HepG2 (cell line): ENCODE data around the gene ARHGAP10. TPM values are rescaled to one million over a fixed set of nuclear protein-coding genes. Genes with fewer than 3 reads are reported as not detected.

Source experiments
- ATAC-seq: fragments of 200-7000 bp; cut with Tn5 transposase; 3 replicates; pipeline ENCODE4 v1.9.1; 2020; ENCODE audit warnings: mild to moderate bottlenecking, moderate library complexity
- BruUV-seq: library from RNA; stranded (reverse); fragments of 400-500 nt; replicated peaks from 2 replicates; lab custom pipeline; 2021; lab: Mats Ljungman, UMichigan
- CTCF ChIA-PET: fragments of 300-600 bp; formaldehyde crosslinking; extraction: SDS; loops from one replicate; lab custom pipeline; 2021; ENCODE audit warnings: low total read pairs, inconsistent platforms, low intra/inter-chr PET ratio; lab: Yijun Ruan, JAX
- POLR2A ChIA-PET: fragments of 350-600 bp; sonication (Branson Sonifier 250); formaldehyde crosslinking; loops from one replicate; lab custom pipeline; 2020; ENCODE audit warnings: antibody characterized with exemption, inconsistent platforms; lab: Yijun Ruan, JAX
- DNase-seq: peaks from one replicate; pipeline ENCODE4 v3.0.0-alpha.2; 2015; ENCODE audit warnings: low spot score
- FAIRE-seq: peaks from 3 replicates; lab custom pipeline; 2011; peaks lifted over from hg19 to GRCh38; lab: Jason Lieb, UNC
- H2AFZ ChIP-seq: one replicate; pipeline ENCODE4 v1.6.1; 2011; ENCODE audit warnings: low read length, inconsistent platforms
- H3K27ac ChIP-seq: fragments of 300-600 bp; 3 replicates; pipeline ENCODE4 v1.8.0; 2011; ENCODE audit warnings: mixed run types, mild to moderate bottlenecking, mixed read lengths, low read length, inconsistent platforms; ENCODE audit not compliant: insufficient read depth; ENCODE audit errors: extremely low read length
- H3K27me3 ChIP-seq, 2 experiments: fragments of 200-600 bp in 1 of 2; 2 replicates in 1 of 2; 3 replicates in 1 of 2; pipeline versions ENCODE4 v1.6.0 to v1.8.0; 2011; ENCODE audit warnings: low read length in 2 of 2, mild to moderate bottlenecking in 2 of 2, moderate library complexity in 2 of 2, inconsistent platforms in 1 of 2; ENCODE audit not compliant: insufficient read depth in 2 of 2, control insufficient read depth in 1 of 2
- H3K36me3 ChIP-seq, 2 experiments: fragments of 200-600 bp in 1 of 2; replicated peaks in 1 of 2; 2 replicates in 1 of 2; 3 replicates in 1 of 2; pipeline versions ENCODE4 v1.5.1 to v1.8.0; 2011; ENCODE audit warnings: low read length in 2 of 2, inconsistent platforms in 1 of 2; ENCODE audit not compliant: insufficient read depth in 2 of 2, control insufficient read depth in 1 of 2
- H3K4me1 ChIP-seq: 2 replicates; pipeline ENCODE4 v1.5.1; 2012; ENCODE audit warnings: low read length, inconsistent platforms; ENCODE audit not compliant: insufficient read depth
- H3K4me2 ChIP-seq: 2 replicates; pipeline ENCODE4 v1.6.0; 2011; ENCODE audit warnings: low read depth, low read length, inconsistent platforms
- H3K4me3 ChIP-seq, 3 experiments: fragments of 200-600 bp in 1 of 3; sonication (generic), shearing (Covaris generic) in 1 of 3; replicated peaks in 1 of 3; 2 replicates each; pipeline ENCODE4 v1.5.1; 2011 to 2016; ENCODE audit warnings: low read length in 3 of 3, inconsistent platforms in 2 of 3, low read depth in 2 of 3, mild to moderate bottlenecking in 2 of 3, control low read depth in 1 of 3, mixed read lengths in 1 of 3; ENCODE audit not compliant: insufficient read depth in 1 of 3
- H3K79me2 ChIP-seq: one replicate; pipeline ENCODE4 v1.6.1; 2011; ENCODE audit warnings: low read length, inconsistent platforms; ENCODE audit not compliant: insufficient read depth
- H3K9ac ChIP-seq: 2 replicates; pipeline ENCODE4 v1.6.0; 2011; ENCODE audit warnings: mild to moderate bottlenecking, low read depth, low read length, inconsistent platforms; ENCODE audit not compliant: insufficient read depth
- H3K9me3 ChIP-seq: 2 replicates; pipeline ENCODE4 v1.5.1; 2012; ENCODE audit warnings: mild to moderate bottlenecking, low read length
- H4K20me1 ChIP-seq: 2 replicates; pipeline ENCODE4 v1.6.0; 2011; ENCODE audit warnings: inconsistent platforms, mild to moderate bottlenecking, low read length, moderate library complexity; ENCODE audit not compliant: insufficient read depth
- CBX1 ChIP-seq: IDR thresholded peaks from one replicate; pipeline ENCODE4 v1.6.1; 2016; ENCODE audit warnings: antibody characterized with exemption, low read depth
- PHF5A ChIP-seq: IDR thresholded peaks from one replicate; pipeline ENCODE4 v1.6.1; 2018; ENCODE audit warnings: low read depth, missing genetic modification reagents; ENCODE audit not compliant: unreplicated experiment
- TBL1XR1 ChIP-seq: fragments of 150-350 bp; IDR thresholded peaks from 2 replicates; pipeline ENCODE4 v1.6.1; 2014; ENCODE audit warnings: borderline replicate concordance, low read length; ENCODE audit not compliant: partially characterized antibody
- ZBTB38 ChIP-seq: sonication (generic); formaldehyde crosslinking; IDR thresholded peaks from 2 replicates; pipeline ENCODE4 v1.5.1; 2020; ENCODE audit warnings: mild to moderate bottlenecking, missing genetic modification reagents
- WGBS: methylation state at CpG from one replicate; pipeline ENCODE4 v1.1.6; 2017; ENCODE audit warnings: low lambda C conversion rate; 5-methylcytosine and 5-hydroxymethylcytosine counted together
- in situ Hi-C: cut with HindIII; loops from 2 replicates; pipeline ENCODE4 v1.10.0; 2017; ENCODE audit warnings: low pct_unique_long_range_greater_than_20kb; ENCODE audit not compliant: extremely low pct_ligation_motif_present
- intact Hi-C: fragments of 100-400 bp; cut with micrococcal nuclease; formaldehyde crosslinking; loops from one replicate; pipeline ENCODE4 v1.10.0; 2022; ENCODE audit not compliant: unreplicated experiment
- polyA plus RNA-seq, 8 experiments: library from polyadenylated mRNA; depleted of rRNA in 3 of 8; stranded (reverse) in 7 of 8; unstranded in 1 of 8; fragments of >200 nt; fragmentation: Illumina TruSeq in 4 of 8; extraction: Trizol in 4 of 8; gene quantifications; 2 replicates each; pipeline versions ENCODE4 v1.2.1 to v1.2.3, GENCODE V29; 2011 to 2016; ENCODE audit warnings: low read depth in 4 of 8, missing spikeins in 1 of 8, mixed read lengths in 1 of 8; ENCODE audit not compliant: insufficient read depth in 1 of 8
- total RNA-seq, 5 experiments: library from RNA; depleted of rRNA; stranded (reverse); fragments of >200 nt; fragmentation: Illumina TruSeq; extraction: Trizol; gene quantifications; 2 replicates each; pipeline ENCODE4 v1.2.3, GENCODE V29; 2016; ENCODE audit warnings: low read depth in 1 of 5
- TF ChIP-seq, protein P1 (sequence below): sonication (generic); formaldehyde crosslinking; IDR thresholded peaks from 2 replicates; pipeline ENCODE4 v1.5.0; 2020; ENCODE audit warnings: missing genetic modification reagents

Gene ARHGAP10
- total and polyA plus RNA-seq, 2 of the 13 experiments (the other 11 are each of a cell fraction or from before 2014, with no cell fraction given): 0.45 to 1.6 TPM

DNA sequence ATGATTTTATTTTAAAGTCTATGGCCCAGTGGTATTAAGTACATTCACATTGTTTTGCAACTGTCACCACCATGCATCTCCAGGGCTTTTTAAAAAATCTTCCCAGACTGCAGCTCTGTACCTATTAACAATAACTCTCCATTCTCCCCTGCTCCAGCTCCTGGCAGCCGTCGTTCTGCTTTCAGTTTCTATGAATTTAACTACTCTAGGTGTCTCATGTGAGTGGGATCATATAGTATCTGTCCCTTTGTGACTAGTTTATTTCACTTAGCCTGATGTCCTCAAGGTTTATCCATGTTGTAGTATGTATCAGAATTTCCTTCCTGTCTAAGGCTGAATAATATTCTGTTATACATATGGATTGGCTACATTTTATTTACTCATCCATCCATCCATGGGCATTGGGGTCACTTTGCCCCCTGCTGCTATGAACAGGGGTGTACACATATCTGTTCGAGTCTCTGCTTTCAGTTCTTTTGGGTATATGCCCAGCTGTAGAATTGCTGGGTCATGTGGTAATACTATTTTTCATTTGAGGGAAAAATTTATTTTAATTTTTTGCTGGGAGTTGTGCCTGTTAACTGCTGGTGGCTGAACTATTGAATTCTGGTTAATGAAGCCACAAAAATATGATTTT is 131.3 kb downstream of the ARHGAP10 start (continued):
- TF ChIP-seq, protein P1, sequence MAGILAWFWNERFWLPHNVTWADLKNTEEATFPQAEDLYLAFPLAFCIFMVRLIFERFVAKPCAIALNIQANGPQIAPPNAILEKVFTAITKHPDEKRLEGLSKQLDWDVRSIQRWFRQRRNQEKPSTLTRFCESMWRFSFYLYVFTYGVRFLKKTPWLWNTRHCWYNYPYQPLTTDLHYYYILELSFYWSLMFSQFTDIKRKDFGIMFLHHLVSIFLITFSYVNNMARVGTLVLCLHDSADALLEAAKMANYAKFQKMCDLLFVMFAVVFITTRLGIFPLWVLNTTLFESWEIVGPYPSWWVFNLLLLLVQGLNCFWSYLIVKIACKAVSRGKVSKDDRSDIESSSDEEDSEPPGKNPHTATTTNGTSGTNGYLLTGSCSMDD: no peak
- TF ChIP-seq CBX1 (no peak), TBL1XR1 (no peak), ZBTB38 (no peak)

DNA sequence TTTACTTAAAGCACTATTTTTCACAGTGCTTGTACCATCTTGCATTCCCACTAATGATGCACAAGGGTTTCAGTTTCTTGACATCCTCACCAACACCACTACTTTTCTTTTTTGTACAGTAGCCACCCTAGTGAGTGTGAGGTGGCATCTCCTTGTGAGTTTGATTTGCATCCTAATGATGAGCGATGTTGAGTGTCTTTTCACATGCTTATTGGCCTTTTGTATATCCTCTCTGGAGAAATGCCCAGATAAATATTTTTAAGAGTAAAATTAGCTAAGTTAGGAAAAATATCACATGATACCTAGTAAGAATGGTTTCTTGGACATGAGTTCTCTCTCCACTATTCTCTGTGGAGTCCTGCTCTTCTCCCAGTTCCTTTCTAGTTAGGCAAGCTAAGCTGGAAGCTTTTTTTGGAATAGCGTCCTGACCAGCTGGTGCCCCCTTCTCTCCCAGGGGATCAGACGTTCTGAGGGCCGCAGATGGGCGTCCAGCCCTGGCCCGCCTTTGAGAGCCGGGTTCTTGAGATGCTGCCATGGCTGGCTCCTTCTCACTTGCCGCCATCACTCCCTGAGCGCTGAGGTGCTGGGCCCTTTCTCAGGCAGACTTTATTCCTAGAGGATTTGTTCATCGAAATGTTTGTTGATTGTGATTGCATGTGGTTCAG is 132.1 kb downstream of the ARHGAP10 start:
- Histone ChIP-seq H3K27ac (no peak overlapping the region), H3K79me2 (no peaks in the 10 kb centered on the region), H3K4me3 (no peak overlapping the region), H3K9me3 (no peaks in the 10 kb centered on the region), H3K27me3 (no peaks in the 10 kb centered on the region), H3K4me1 (no peaks in the 10 kb centered on the region), H4K20me1 (no peaks in the 10 kb centered on the region), H3K9ac (no peak overlapping the region), H3K4me2 (no peak overlapping the region), H2AFZ (no peak overlapping the region), H3K36me3 (no peaks in the 10 kb centered on the region)
- in situ Hi-C loops (loop anchor here (10.0 to 25.0 kb wide), 2 partner anchors 159 to 702 kb away; no protein-coding TSS in a partner anchor), intact Hi-C loops (no loop called here)
- no peak for DNase-seq
- CTCF ChIA-PET: interaction anchor here (3.6 kb wide), 1 partner anchor 156 kb away, joined by 51 read pairs; no protein-coding TSS in a partner anchor
- no peak for ATAC-seq
- FAIRE-seq: no peak
- WGBS: 64% methylated on average over 10 of the region's 10 CpGs
- POLR2A ChIA-PET: no interaction called here
- TF ChIP-seq PHF5A: no peak
- BruUV-seq: no TSS peak
